GM12878 (cell line): ENCODE measurements around the gene LCAT. TPM values are rescaled to one million over a fixed set of nuclear protein-coding genes. Genes with fewer than 3 reads are reported as not detected.

Experiments
- ASH2L ChIP-seq: fragments of 300-600, 200-600 bp; sonication (generic); IDR thresholded peaks from 2 replicates; pipeline ENCODE4 v1.6.1; 2017; ENCODE audit warnings: low read depth, mild to moderate bottlenecking, borderline replicate concordance
- CBX3 ChIP-seq: fragments of 200-600 bp; sonication (generic); IDR thresholded peaks from 2 replicates; pipeline ENCODE4 v1.6.1; 2016; ENCODE audit warnings: low read depth, borderline replicate concordance
- CREB1 ChIP-seq: IDR thresholded peaks from 2 replicates; pipeline ENCODE4 v1.6.1; 2012; ENCODE audit warnings: low read depth, mild to moderate bottlenecking, inconsistent platforms
- CREM ChIP-seq: IDR thresholded peaks from 2 replicates; pipeline ENCODE4 v1.6.1; 2014; ENCODE audit warnings: antibody characterized with exemption, low read depth
- EGR1 ChIP-seq, 2 experiments: IDR thresholded peaks; 1 replicate in 1 of 2; 2 replicates in 1 of 2; pipeline ENCODE4 v1.6.1; 2011 to 2012; ENCODE audit warnings: low read depth in 2 of 2, low read length in 2 of 2, borderline replicate concordance in 1 of 2, mild to moderate bottlenecking in 1 of 2, moderate library complexity in 1 of 2
- HCFC1 ChIP-seq: fragments of 150-350 bp; IDR thresholded peaks from 2 replicates; pipeline ENCODE4 v1.6.1; 2014; ENCODE audit warnings: low read length
- IKZF1 ChIP-seq: fragments of 450-650 bp; conservative IDR thresholded peaks from 2 replicates; pipeline ENCODE4 v1.6.1; 2017; ENCODE audit warnings: antibody characterized with exemption, mild to moderate bottlenecking
- PAX8 ChIP-seq: fragments of 450-650 bp; IDR thresholded peaks from 2 replicates; pipeline ENCODE4 v1.6.1; 2017; ENCODE audit warnings: mild to moderate bottlenecking, moderate library complexity
- POLR2A ChIP-seq: IDR thresholded peaks from 2 replicates; pipeline ENCODE4 v1.6.1; 2011; ENCODE audit warnings: low read depth, mild to moderate bottlenecking, low read length
- SP1 ChIP-seq: IDR thresholded peaks from one replicate; pipeline ENCODE4 v1.6.1; 2011; ENCODE audit warnings: low read depth, low read length
- SRF ChIP-seq, 2 experiments: IDR thresholded peaks; 2 replicates each; pipeline ENCODE4 v1.6.1; 2011; ENCODE audit warnings: low read depth in 2 of 2, low read length in 2 of 2, mild to moderate bottlenecking in 1 of 2, moderate library complexity in 1 of 2
- polyA plus RNA-seq, 11 experiments: library from polyadenylated mRNA; depleted of rRNA in 4 of 11; unstranded in 6 of 11; stranded (reverse) in 5 of 11; fragments of >200 nt; fragmentation: Nextera tagmentation in 4 of 11; fragmentation: Illumina TruSeq in 1 of 11; extraction: Ambion mirVana in 4 of 11; extraction: Trizol in 1 of 11; gene quantifications; 1 replicate in 1 of 11; 2 replicates in 10 of 11; pipeline versions ENCODE4 v1.2.1 to v1.2.3, GENCODE V29; 2011 to 2016; ENCODE audit warnings: inconsistent platforms in 2 of 11, missing spikeins in 2 of 11, low read depth in 1 of 11
- total RNA-seq, 4 experiments: library from RNA; depleted of rRNA in 3 of 4; stranded (reverse); fragments of >200 nt in 3 of 4; fragmentation: Illumina TruSeq in 1 of 4; extraction: Trizol in 1 of 4; gene quantifications; 2 replicates each; pipeline versions ENCODE4 v1.2.1 to v1.2.3, GENCODE V29; 2013 to 2021
- TF ChIP-seq, protein P1 (sequence below): IDR thresholded peaks from 2 replicates; pipeline ENCODE4 v1.6.1; 2011; ENCODE audit warnings: low read depth, low read length, improper control_type of control experiment, borderline replicate concordance
- TF ChIP-seq, protein P2 (sequence below): IDR thresholded peaks from 2 replicates; pipeline ENCODE4 v1.6.1; 2012; ENCODE audit warnings: low read depth, low read length, improper control_type of control experiment
- TF ChIP-seq, protein P3 (sequence below): fragments of 450-650 bp; IDR thresholded peaks from 2 replicates; pipeline ENCODE4 v1.6.1; 2016; ENCODE audit warnings: mild to moderate bottlenecking
- TF ChIP-seq, protein P4 (sequence below): IDR thresholded peaks from 2 replicates; pipeline ENCODE4 v1.6.1; 2011; ENCODE audit warnings: borderline replicate concordance, low read depth, mild to moderate bottlenecking, moderate library complexity, low read length; ENCODE audit not compliant: insufficient read depth, poor library complexity, severe bottlenecking
- TF ChIP-seq, protein P5 (sequence below): fragments of 450-650 bp; IDR thresholded peaks from 2 replicates; pipeline ENCODE4 v1.6.1; 2017; ENCODE audit warnings: low read depth, mild to moderate bottlenecking, moderate library complexity
- TF ChIP-seq, protein P6 (sequence below), 3 experiments: IDR thresholded peaks in 2 of 3; conservative IDR thresholded peaks in 1 of 3; 2 replicates each; pipeline ENCODE4 v1.5.1; 2011; ENCODE audit warnings: low read depth in 3 of 3, low read length in 3 of 3, mild to moderate bottlenecking in 3 of 3, control low read depth in 2 of 3, moderate library complexity in 2 of 3, inconsistent platforms in 1 of 3, mixed read lengths in 1 of 3; ENCODE audit not compliant: control insufficient read depth in 2 of 3, insufficient read depth in 1 of 3; ENCODE audit errors: extremely low read depth in 1 of 3
- TF ChIP-seq, protein P7 (sequence below): IDR thresholded peaks from 2 replicates; pipeline ENCODE4 v1.6.1; 2011; ENCODE audit warnings: mild to moderate bottlenecking, low read depth, low read length, moderate library complexity; ENCODE audit not compliant: insufficient replicate concordance

The LCAT gene
- total and polyA plus RNA-seq, 10 of the 15 experiments (the other 5 are each of a cell fraction or from before 2014, with no cell fraction given), result 0.61 to 11.7 (median 3.3) TPM

DNA sequence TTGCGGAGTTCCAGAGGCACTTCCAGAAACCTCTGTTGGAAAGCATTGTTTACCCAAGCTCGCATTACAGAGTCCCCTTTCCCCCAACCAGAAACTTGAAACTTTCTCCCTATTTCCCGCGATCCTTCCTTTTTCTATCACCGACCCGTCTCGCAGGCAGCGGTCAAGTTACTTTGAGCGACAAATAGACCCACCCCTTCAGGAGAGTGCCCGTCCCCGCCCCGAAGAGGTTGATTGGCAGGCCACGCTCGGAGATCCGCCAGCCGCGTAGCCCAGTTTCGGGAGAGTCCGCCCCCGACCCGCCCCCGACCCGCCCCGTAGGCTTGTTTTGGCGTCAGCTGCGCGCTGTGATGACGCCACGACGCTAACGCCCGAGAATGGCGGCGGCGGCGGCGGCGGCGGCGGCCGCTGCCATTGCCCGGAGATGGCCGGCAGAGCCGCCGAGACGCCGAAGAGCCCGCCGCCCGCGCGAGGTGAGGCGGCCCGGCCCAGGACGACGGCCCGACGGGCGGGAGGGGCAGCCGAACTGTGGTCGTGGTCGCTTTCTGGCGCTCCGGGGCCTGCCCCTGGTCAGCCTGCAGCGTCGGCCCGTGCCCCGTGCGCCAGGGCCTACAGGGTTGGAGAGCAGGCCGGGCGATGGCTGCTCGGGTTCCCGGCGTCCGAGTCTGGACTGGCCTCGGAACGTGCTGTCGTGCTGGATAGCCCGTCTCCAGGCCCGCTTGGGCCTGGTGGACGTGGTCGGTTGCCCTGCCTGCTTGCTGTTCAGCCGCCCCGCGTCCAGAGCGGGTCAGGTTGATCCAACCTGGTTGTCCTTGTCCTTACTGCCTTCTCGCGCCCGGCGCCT lies 50.8 kb downstream of the LCAT start, which contains the start of gene PSKH1 (continued):
- TF ChIP-seq, protein P1, sequence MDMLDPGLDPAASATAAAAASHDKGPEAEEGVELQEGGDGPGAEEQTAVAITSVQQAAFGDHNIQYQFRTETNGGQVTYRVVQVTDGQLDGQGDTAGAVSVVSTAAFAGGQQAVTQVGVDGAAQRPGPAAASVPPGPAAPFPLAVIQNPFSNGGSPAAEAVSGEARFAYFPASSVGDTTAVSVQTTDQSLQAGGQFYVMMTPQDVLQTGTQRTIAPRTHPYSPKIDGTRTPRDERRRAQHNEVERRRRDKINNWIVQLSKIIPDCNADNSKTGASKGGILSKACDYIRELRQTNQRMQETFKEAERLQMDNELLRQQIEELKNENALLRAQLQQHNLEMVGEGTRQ, result no peak
- TF ChIP-seq, protein P2, sequence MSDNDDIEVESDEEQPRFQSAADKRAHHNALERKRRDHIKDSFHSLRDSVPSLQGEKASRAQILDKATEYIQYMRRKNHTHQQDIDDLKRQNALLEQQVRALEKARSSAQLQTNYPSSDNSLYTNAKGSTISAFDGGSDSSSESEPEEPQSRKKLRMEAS, result no peak
- TF ChIP-seq HCFC1 (peak; percentile 49; the same call in 1 of the 2 replicates), CREM (peak; percentile 98), PAX8 (no peak), EGR1 (IDR thresholded peaks at IDR 0.05; ENCODE audit: borderline replicate concordance in 1 of 2, low read depth in 2 of 2, low read length in 2 of 2) (peak in 1 of 2 experiments; percentile 72; a peak in 2 of 3 replicates), CREB1 (peak; percentile 99), SP1 (peak; percentile 66), IKZF1 (peak; percentile 77), CBX3 (no peak), SRF (IDR thresholded peaks at IDR 0.05; ENCODE audit: low read depth in 2 of 2, low read length in 2 of 2) (peak in 1 of 2 experiments; percentile 82; a peak in 2 of 4 replicates), POLR2A (peak; percentile 84), ASH2L (peak; percentile 55; the same call in 1 of the 2 replicates)
- TF ChIP-seq, protein P3, sequence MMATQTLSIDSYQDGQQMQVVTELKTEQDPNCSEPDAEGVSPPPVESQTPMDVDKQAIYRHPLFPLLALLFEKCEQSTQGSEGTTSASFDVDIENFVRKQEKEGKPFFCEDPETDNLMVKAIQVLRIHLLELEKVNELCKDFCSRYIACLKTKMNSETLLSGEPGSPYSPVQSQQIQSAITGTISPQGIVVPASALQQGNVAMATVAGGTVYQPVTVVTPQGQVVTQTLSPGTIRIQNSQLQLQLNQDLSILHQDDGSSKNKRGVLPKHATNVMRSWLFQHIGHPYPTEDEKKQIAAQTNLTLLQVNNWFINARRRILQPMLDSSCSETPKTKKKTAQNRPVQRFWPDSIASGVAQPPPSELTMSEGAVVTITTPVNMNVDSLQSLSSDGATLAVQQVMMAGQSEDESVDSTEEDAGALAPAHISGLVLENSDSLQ, result peak; percentile 98
- TF ChIP-seq, protein P4, sequence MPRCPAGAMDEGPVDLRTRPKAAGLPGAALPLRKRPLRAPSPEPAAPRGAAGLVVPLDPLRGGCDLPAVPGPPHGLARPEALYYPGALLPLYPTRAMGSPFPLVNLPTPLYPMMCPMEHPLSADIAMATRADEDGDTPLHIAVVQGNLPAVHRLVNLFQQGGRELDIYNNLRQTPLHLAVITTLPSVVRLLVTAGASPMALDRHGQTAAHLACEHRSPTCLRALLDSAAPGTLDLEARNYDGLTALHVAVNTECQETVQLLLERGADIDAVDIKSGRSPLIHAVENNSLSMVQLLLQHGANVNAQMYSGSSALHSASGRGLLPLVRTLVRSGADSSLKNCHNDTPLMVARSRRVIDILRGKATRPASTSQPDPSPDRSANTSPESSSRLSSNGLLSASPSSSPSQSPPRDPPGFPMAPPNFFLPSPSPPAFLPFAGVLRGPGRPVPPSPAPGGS, result peak; percentile 46
- TF ChIP-seq, protein P5, sequence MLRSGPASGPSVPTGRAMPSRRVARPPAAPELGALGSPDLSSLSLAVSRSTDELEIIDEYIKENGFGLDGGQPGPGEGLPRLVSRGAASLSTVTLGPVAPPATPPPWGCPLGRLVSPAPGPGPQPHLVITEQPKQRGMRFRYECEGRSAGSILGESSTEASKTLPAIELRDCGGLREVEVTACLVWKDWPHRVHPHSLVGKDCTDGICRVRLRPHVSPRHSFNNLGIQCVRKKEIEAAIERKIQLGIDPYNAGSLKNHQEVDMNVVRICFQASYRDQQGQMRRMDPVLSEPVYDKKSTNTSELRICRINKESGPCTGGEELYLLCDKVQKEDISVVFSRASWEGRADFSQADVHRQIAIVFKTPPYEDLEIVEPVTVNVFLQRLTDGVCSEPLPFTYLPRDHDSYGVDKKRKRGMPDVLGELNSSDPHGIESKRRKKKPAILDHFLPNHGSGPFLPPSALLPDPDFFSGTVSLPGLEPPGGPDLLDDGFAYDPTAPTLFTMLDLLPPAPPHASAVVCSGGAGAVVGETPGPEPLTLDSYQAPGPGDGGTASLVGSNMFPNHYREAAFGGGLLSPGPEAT, result 0 out of 2 replicates have a peak, but pooled peaks have one; percentile 38
- TF ChIP-seq, protein P6, sequence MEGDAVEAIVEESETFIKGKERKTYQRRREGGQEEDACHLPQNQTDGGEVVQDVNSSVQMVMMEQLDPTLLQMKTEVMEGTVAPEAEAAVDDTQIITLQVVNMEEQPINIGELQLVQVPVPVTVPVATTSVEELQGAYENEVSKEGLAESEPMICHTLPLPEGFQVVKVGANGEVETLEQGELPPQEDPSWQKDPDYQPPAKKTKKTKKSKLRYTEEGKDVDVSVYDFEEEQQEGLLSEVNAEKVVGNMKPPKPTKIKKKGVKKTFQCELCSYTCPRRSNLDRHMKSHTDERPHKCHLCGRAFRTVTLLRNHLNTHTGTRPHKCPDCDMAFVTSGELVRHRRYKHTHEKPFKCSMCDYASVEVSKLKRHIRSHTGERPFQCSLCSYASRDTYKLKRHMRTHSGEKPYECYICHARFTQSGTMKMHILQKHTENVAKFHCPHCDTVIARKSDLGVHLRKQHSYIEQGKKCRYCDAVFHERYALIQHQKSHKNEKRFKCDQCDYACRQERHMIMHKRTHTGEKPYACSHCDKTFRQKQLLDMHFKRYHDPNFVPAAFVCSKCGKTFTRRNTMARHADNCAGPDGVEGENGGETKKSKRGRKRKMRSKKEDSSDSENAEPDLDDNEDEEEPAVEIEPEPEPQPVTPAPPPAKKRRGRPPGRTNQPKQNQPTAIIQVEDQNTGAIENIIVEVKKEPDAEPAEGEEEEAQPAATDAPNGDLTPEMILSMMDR (IDR thresholded peaks at IDR 0.05 in 2 of 3, conservative IDR thresholded peaks at IDR 0.05 in 1 of 3; ENCODE audit: control insufficient read depth in 2 of 3, extremely low read depth in 1 of 3, insufficient read depth in 1 of 3, low read depth in 3 of 3, low read length in 3 of 3), result no peak
- TF ChIP-seq, protein P7, sequence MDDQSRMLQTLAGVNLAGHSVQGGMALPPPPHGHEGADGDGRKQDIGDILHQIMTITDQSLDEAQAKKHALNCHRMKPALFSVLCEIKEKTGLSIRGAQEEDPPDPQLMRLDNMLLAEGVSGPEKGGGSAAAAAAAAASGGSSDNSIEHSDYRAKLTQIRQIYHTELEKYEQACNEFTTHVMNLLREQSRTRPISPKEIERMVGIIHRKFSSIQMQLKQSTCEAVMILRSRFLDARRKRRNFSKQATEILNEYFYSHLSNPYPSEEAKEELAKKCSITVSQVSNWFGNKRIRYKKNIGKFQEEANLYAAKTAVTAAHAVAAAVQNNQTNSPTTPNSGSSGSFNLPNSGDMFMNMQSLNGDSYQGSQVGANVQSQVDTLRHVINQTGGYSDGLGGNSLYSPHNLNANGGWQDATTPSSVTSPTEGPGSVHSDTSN, result peak; percentile 94
